Natural killer cell (primary cell): ENCODE results near the gene YIF1A. TPM values are rescaled to one million over a fixed set of nuclear protein-coding genes. Genes with fewer than 3 reads are reported as not detected.

Source experiments
- ATAC-seq, 3 donors: fragments of 150-1000 bp in 2 of 3; fragments of 200-7000 bp in 1 of 3; cut with Tn5 transposase; 1 replicate in 1 of 3; 2 replicates in 2 of 3; pipeline ENCODE4 v1.10.0; 2021; ENCODE audit warnings: mild to moderate bottlenecking in 2 of 3, moderate library complexity in 2 of 3
- DNase-seq, 2 donors: peaks; one replicate each; pipeline versions ENCODE4 v3.0.0 to v3.0.0-alpha.2; 2013 to 2021; ENCODE audit warnings: mixed read lengths in 1 of 2
- H3K27ac ChIP-seq: one replicate; pipeline ENCODE4 v1.5.1; 2013; ENCODE audit warnings: mild to moderate bottlenecking, low read length
- H3K27me3 ChIP-seq: one replicate; pipeline ENCODE4 v1.6.1; 2013; ENCODE audit warnings: low read length; ENCODE audit not compliant: control insufficient read depth, insufficient read depth
- H3K36me3 ChIP-seq: one replicate; pipeline ENCODE4 v1.6.1; 2013; ENCODE audit warnings: low read length; ENCODE audit not compliant: control insufficient read depth, insufficient read depth
- H3K4me1 ChIP-seq: one replicate; pipeline ENCODE4 v1.6.1; 2013; ENCODE audit warnings: low read length; ENCODE audit not compliant: control insufficient read depth, insufficient read depth
- H3K4me3 ChIP-seq: one replicate; pipeline ENCODE4 v1.5.1; 2013; ENCODE audit warnings: low read length
- H3K9me3 ChIP-seq: one replicate; pipeline ENCODE4 v1.6.1; 2013; ENCODE audit warnings: low read length; ENCODE audit not compliant: control insufficient read depth, insufficient read depth
- H3K27ac Mint-ChIP-seq, 2 donors: one replicate each; pipeline ENCODE4 v1.8.0; 2022; ENCODE audit warnings: mild to moderate bottlenecking in 2 of 2, mixed read lengths in 2 of 2, moderate library complexity in 1 of 2
- H3K27me3 Mint-ChIP-seq, 2 donors: one replicate each; pipeline ENCODE4 v1.8.0; 2022; ENCODE audit warnings: low read depth in 2 of 2, mixed read lengths in 2 of 2
- H3K36me3 Mint-ChIP-seq: one replicate; pipeline ENCODE4 v1.8.0; 2022; ENCODE audit warnings: mixed read lengths
- H3K4me1 Mint-ChIP-seq, 2 donors: one replicate each; pipeline ENCODE4 v1.8.0; 2022; ENCODE audit warnings: mixed read lengths in 2 of 2
- H3K4me3 Mint-ChIP-seq: one replicate; pipeline ENCODE4 v1.8.0; 2022; ENCODE audit warnings: mild to moderate bottlenecking, moderate library complexity, mixed read lengths
- H3K9me3 Mint-ChIP-seq, 2 donors: one replicate each; pipeline ENCODE4 v1.8.0; 2022; ENCODE audit warnings: mixed read lengths in 2 of 2
- WGBS: methylation state at CpG from one replicate; pipeline ENCODE4 v1.1.7; 2013; ENCODE audit warnings: missing lambda C conversion rate; ENCODE audit not compliant: insufficient coverage; 5-methylcytosine and 5-hydroxymethylcytosine counted together
- intact Hi-C: fragments of 100-400 bp; cut with micrococcal nuclease; formaldehyde crosslinking; loops from one replicate; pipeline ENCODE4 v1.14.2; 2022
- total RNA-seq, 4 donors: library from RNA; stranded (reverse); fragments of 120-200 nt in 1 of 4; gene quantifications; one replicate each; pipeline versions ENCODE4 v1.2.3 to v1.2.4, GENCODE V29; 2013 to 2022
- TF ChIP-seq, protein P1 (sequence below): fragments of 200-600 bp; IDR thresholded peaks from one replicate; pipeline ENCODE4 v1.8.0; 2022; ENCODE audit warnings: antibody characterized with exemption

The YIF1A gene
- total RNA-seq, 3 donors from 2014 or later (not counting 1 experiment from before 2014, with no cell fraction given): 21.9 to 28.5 (median 23.6) TPM

GRCh38 chr11:66333220-66333877 lies 44.4 kb upstream of the YIF1A start:
- Histone ChIP-seq H3K36me3 (peaks cover 10% of the 10 kb centered on the region), H3K27me3 (peaks cover 3% of the 10 kb centered on the region), H3K9me3 (no peaks in the 10 kb centered on the region), H3K4me3 (no peak overlapping the region), H3K27ac (no peak overlapping the region), H3K4me1 (peaks cover 39% of the 10 kb centered on the region)
- ATAC-seq (no peak), DNase-seq (peak in 1 of 2 donors; percentile 3)
- H3K9me3 Mint-ChIP-seq: no peaks in the 10 kb centered on the region
- peaks cover 17 to 33% of the 10 kb centered on the region in 2 donors for H3K4me1 Mint-ChIP-seq
- H3K4me3 Mint-ChIP-seq: no peak overlapping the region
- peaks cover 8 to 21% of the 10 kb centered on the region in 2 donors for H3K27me3 Mint-ChIP-seq
- WGBS: 89% methylated on average over 18 of the region's 19 CpGs
- TF ChIP-seq, protein P1, sequence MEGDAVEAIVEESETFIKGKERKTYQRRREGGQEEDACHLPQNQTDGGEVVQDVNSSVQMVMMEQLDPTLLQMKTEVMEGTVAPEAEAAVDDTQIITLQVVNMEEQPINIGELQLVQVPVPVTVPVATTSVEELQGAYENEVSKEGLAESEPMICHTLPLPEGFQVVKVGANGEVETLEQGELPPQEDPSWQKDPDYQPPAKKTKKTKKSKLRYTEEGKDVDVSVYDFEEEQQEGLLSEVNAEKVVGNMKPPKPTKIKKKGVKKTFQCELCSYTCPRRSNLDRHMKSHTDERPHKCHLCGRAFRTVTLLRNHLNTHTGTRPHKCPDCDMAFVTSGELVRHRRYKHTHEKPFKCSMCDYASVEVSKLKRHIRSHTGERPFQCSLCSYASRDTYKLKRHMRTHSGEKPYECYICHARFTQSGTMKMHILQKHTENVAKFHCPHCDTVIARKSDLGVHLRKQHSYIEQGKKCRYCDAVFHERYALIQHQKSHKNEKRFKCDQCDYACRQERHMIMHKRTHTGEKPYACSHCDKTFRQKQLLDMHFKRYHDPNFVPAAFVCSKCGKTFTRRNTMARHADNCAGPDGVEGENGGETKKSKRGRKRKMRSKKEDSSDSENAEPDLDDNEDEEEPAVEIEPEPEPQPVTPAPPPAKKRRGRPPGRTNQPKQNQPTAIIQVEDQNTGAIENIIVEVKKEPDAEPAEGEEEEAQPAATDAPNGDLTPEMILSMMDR: no peak
- intact Hi-C loops: no loop called here
- no peak overlapping the region for H3K27ac Mint-ChIP-seq
- H3K36me3 Mint-ChIP-seq: no peaks in the 10 kb centered on the region

DNA sequence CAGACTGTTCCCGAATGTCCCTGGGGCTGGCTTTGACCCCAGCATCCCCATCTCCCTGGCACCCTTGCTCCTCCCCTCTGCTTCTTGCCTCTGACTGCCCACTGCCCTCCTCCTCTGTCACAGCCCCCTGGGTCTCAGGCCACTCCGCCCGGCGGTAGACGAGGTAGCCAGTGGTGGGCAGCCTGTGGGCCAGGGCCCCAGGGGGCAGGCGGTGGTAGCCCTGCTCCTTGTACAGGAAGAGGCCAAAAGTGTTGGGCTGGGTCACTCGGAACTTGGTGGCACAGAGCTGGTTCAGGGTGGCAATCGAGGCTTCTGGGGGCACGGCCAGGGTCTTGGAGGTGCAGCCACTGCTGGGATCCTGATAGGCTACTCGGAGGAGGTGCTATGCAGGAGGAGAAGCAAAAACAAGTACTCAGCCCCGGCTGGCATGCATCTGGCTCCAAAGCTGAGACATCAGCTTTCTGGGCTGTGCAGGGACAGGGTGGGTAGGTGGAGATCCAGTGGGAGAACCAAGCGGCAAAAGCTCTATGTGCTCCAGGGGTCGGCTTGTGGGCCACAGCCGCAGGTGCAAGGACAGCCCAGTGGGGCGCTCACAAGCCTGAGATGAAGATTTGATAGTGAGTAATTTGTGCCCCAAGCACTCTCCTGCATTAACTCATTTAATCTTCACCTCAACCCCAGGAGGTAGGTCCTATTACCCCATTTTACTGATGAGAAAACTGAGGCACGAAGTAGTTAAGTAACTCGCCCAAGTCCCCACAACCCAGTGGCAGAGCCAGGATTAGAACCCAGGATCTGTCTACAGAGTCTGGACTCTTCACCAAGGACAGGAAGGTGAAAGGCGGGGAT lies 43.7 kb upstream of the YIF1A start:
- no peak overlapping the region for H3K4me3 ChIP-seq
- WGBS: 86% methylated on average over 16 of the region's 18 CpGs
- peaks cover 5% of the 10 kb centered on the region for H3K36me3 ChIP-seq
- Mint-ChIP-seq H3K36me3 (no peaks in the 10 kb centered on the region), H3K4me3 (no peak overlapping the region), H3K27me3 (peaks cover 8 to 21% of the 10 kb centered on the region in 2 donors), H3K9me3 (no peaks in the 10 kb centered on the region), H3K4me1 (peaks cover 23 to 40% of the 10 kb centered on the region in 2 donors), H3K27ac (no peak overlapping the region)
- ATAC-seq (no peak), DNase-seq (no peak)
- H3K27me3 ChIP-seq: peaks cover 3% of the 10 kb centered on the region
- H3K9me3 ChIP-seq: no peaks in the 10 kb centered on the region
- peaks cover 46% of the 10 kb centered on the region for H3K4me1 ChIP-seq
- no peak overlapping the region for H3K27ac ChIP-seq
- TF ChIP-seq, protein P1: no peak
- intact Hi-C loops: no loop called here

DNA sequence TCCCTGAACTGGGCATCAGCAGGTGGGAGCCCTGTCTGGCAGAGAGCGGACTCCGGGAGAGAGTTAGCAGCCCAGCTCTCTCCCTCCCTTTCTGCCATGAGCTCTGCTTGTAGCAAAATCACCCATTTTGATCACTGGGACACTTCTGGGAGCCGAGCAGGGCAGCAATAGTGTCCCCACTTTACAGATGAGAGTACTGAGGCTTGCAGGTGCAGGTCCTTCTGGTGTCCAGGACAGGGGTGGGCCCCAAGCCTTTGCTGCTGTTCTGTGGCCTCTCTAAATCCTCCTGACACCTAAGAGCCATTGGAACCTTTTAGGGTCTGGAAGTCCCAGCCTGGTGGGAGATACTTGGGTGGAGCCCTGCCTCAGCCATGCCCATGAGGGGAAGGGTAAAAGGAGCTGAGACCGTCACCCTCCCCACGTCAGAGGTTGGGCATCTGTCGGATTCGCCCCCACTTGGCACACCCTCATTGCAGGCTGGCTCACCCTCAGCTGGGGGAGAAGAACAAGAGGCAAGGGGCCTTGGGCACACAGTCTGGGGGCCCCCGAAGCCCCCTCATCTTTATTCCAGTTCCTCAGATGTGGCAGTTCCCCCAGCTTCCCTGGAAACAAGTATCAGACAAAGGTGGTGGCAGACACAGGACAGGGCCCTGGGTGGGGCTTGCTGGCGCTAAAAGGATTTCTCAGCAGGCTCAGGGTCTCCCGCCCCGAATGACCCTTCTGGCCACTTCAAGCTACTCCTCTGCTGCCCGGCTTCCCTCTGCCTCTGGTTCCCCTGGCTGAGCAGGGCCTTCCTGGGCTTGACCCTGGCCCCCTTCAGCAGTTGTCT lies 42.8 kb upstream of the YIF1A start:
- H3K27ac Mint-ChIP-seq: no peak overlapping the region
- no peaks in the 10 kb centered on the region for H3K9me3 Mint-ChIP-seq
- H3K4me3 Mint-ChIP-seq: no peak overlapping the region
- no peaks in the 10 kb centered on the region for H3K36me3 Mint-ChIP-seq
- Histone ChIP-seq H3K4me1 (peaks cover 46% of the 10 kb centered on the region), H3K27me3 (peaks cover 3% of the 10 kb centered on the region), H3K36me3 (no peaks in the 10 kb centered on the region), H3K4me3 (no peak overlapping the region), H3K27ac (no peak overlapping the region), H3K9me3 (no peaks in the 10 kb centered on the region)
- WGBS: 93% methylated on average over 12 of the region's 12 CpGs
- TF ChIP-seq, protein P1: no peak
- H3K4me1 Mint-ChIP-seq: peaks cover 27 to 38% of the 10 kb centered on the region in 2 donors
- intact Hi-C loops: no loop called here
- DNase-seq (no peak), ATAC-seq (no peak)
- H3K27me3 Mint-ChIP-seq: peaks cover 8 to 21% of the 10 kb centered on the region in 2 donors
